SK-N-SH (cell line): ENCODE data around the gene PCIF1. TPM values are rescaled to one million over a fixed set of nuclear protein-coding genes. Genes with fewer than 3 reads are reported as not detected.
A peak's percentile ranks its signal among the peaks of the same experiment; 100 is the strongest.
"Not testable (repeated sequence)": the region's sequence is repeated elsewhere in the genome, so short reads cannot be mapped to it uniquely, and the experiment has no call there.

Experiments used
- CTCF ChIA-PET: fragments of 300-600, 350-600 bp; formaldehyde crosslinking; extraction: SDS; loops from one replicate; lab custom pipeline; 2021; lab: Yijun Ruan, JAX
- POLR2A ChIA-PET: fragments of 350-600 bp; sonication (Branson Sonifier 250); formaldehyde crosslinking; extraction: SDS; loops from one replicate; lab custom pipeline; 2020; ENCODE audit warnings: antibody characterized with exemption, inconsistent platforms; lab: Yijun Ruan, JAX
- DNase-seq: peaks from one replicate; pipeline ENCODE4 v3.0.0; 2012
- H2AFZ ChIP-seq: fragments of 200-600 bp; sonication (generic); 2 replicates; pipeline ENCODE4 v1.8.1; 2016; ENCODE audit warnings: antibody characterized with exemption, mild to moderate bottlenecking, low read depth
- H3F3A ChIP-seq: fragments of 200-600 bp; sonication (generic); replicated peaks from 2 replicates; pipeline ENCODE3; 2016; ENCODE audit warnings: antibody characterized with exemption, mild to moderate bottlenecking; ENCODE audit not compliant: insufficient read depth
- H3K27ac ChIP-seq, 2 experiments: fragments of 200-500 bp in 1 of 2; fragments of 200-600 bp in 1 of 2; sonication (Bioruptor generic) in 1 of 2; sonication (generic), shearing (Covaris generic) in 1 of 2; 2 replicates each; pipeline versions ENCODE4 v1.5.1 to v1.6.1; 2014 to 2016; ENCODE audit warnings: low read depth in 2 of 2, inconsistent platforms in 1 of 2, low read length in 1 of 2, mild to moderate bottlenecking in 1 of 2, mixed read lengths in 1 of 2
- H3K27me3 ChIP-seq: fragments of 200-600 bp; sonication (generic), shearing (Covaris generic); 2 replicates; pipeline ENCODE4 v1.6.1; 2016; ENCODE audit warnings: mixed run types; ENCODE audit not compliant: insufficient read depth
- H3K36me3 ChIP-seq, 2 experiments: fragments of 200-500 bp in 1 of 2; fragments of 200-600 bp in 1 of 2; sonication (Bioruptor generic) in 1 of 2; sonication (generic) in 1 of 2; replicated peaks in 1 of 2; 2 replicates each; pipeline versions ENCODE3 to v1.5.1; 2014 to 2016; ENCODE audit warnings: low read length in 1 of 2, mild to moderate bottlenecking in 1 of 2; ENCODE audit not compliant: insufficient read depth in 2 of 2, control insufficient read depth in 1 of 2
- H3K4me1 ChIP-seq, 2 experiments: fragments of 200-500 bp in 1 of 2; fragments of 200-600 bp in 1 of 2; sonication (Bioruptor generic) in 1 of 2; sonication (generic), shearing (Covaris generic) in 1 of 2; 2 replicates each; pipeline versions ENCODE4 v1.5.1 to v1.6.1; 2014 to 2016; ENCODE audit warnings: low read depth in 1 of 2, low read length in 1 of 2, mixed run types in 1 of 2; ENCODE audit not compliant: insufficient read depth in 2 of 2, control insufficient read depth in 1 of 2
- H3K4me2 ChIP-seq: fragments of 200-600 bp; sonication (generic), shearing (Covaris generic); 2 replicates; pipeline ENCODE4 v1.6.1; 2017; ENCODE audit warnings: mixed run types
- H3K4me3 ChIP-seq, 2 experiments: fragments of 200-500 bp in 1 of 2; fragments of 200-600 bp in 1 of 2; sonication (Bioruptor generic) in 1 of 2; sonication (generic), shearing (Covaris generic) in 1 of 2; 2 replicates each; pipeline versions ENCODE4 v1.5.1 to v1.8.1; 2014 to 2016; ENCODE audit warnings: low read depth in 2 of 2, inconsistent platforms in 1 of 2, low read length in 1 of 2, mild to moderate bottlenecking in 1 of 2, mixed read lengths in 1 of 2, moderate library complexity in 1 of 2
- H3K79me2 ChIP-seq: fragments of 200-600 bp; sonication (generic); 2 replicates; pipeline ENCODE4 v1.8.1; 2017; ENCODE audit warnings: mild to moderate bottlenecking; ENCODE audit not compliant: insufficient read depth
- H3K9ac ChIP-seq: fragments of 200-600 bp; sonication (generic); 2 replicates; pipeline ENCODE4 v1.6.1; 2017; ENCODE audit warnings: mixed run types
- H3K9me2 ChIP-seq: fragments of 200-600 bp; sonication (generic); 2 replicates; pipeline ENCODE4 v1.6.1; 2017; ENCODE audit warnings: mixed run types
- H3K9me3 ChIP-seq: fragments of 200-600 bp; sonication (generic); 2 replicates; pipeline ENCODE4 v1.6.1; 2017; ENCODE audit warnings: mixed run types, mild to moderate bottlenecking, moderate library complexity
- H4K20me1 ChIP-seq: fragments of 200-600 bp; sonication (generic); 2 replicates; pipeline ENCODE4 v1.6.1; 2017; ENCODE audit warnings: mild to moderate bottlenecking, mixed run types; ENCODE audit not compliant: insufficient read depth
- CHD2 ChIP-seq: fragments of 150-350 bp; IDR thresholded peaks from 2 replicates; pipeline ENCODE4 v1.6.1; 2018; ENCODE audit warnings: low read length; ENCODE audit not compliant: partially characterized antibody
- ELF1 ChIP-seq: IDR thresholded peaks from 2 replicates; pipeline ENCODE4 v1.4.0; 2012
- EZH2phosphoT487 ChIP-seq: fragments of 200-600 bp; sonication (generic); IDR thresholded peaks from 2 replicates; pipeline ENCODE4 v1.6.1; 2017; ENCODE audit warnings: low read depth, mixed run types, mild to moderate bottlenecking, antibody characterized with exemption, moderate library complexity, borderline replicate concordance
- GABPA ChIP-seq: IDR thresholded peaks from 2 replicates; pipeline ENCODE4 v1.4.0; 2012; ENCODE audit warnings: low read depth, mild to moderate bottlenecking
- GATA2 ChIP-seq: sonication (generic); formaldehyde crosslinking; IDR thresholded peaks from 2 replicates; pipeline ENCODE4 v1.5.0; 2020; ENCODE audit warnings: mild to moderate bottlenecking, missing genetic modification reagents
- MXI1 ChIP-seq: IDR thresholded peaks from 2 replicates; pipeline ENCODE4 v1.6.1; 2012; ENCODE audit warnings: mild to moderate bottlenecking, low read depth, low read length, improper control_type of control experiment
- POLR2AphosphoS5 ChIP-seq: IDR thresholded peaks from 2 replicates; pipeline ENCODE4 v1.6.1; 2012; ENCODE audit warnings: low read depth, low read length
- RAD21 ChIP-seq: IDR thresholded peaks from 2 replicates; pipeline ENCODE4 v1.6.1; 2012; ENCODE audit warnings: mild to moderate bottlenecking, low read length
- SMC3 ChIP-seq: IDR thresholded peaks from 2 replicates; pipeline ENCODE4 v1.6.1; 2012; ENCODE audit warnings: low read depth, low read length, improper control_type of control experiment
- USF1 ChIP-seq: IDR thresholded peaks from 2 replicates; pipeline ENCODE4 v1.4.0; 2012; ENCODE audit warnings: low read depth, borderline replicate concordance
- USF2 ChIP-seq: fragments of 150-350 bp; IDR thresholded peaks from 2 replicates; pipeline ENCODE4 v1.6.1; 2017; ENCODE audit warnings: antibody characterized with exemption, low read length, low read depth, borderline replicate concordance
- WGBS: methylation state at CpG from one replicate; pipeline ENCODE4 v1.1.6; 2017; ENCODE audit warnings: low lambda C conversion rate; 5-methylcytosine and 5-hydroxymethylcytosine counted together
- polyA plus RNA-seq, 3 experiments: library from polyadenylated mRNA; depleted of rRNA; stranded (reverse); fragments of >200 nt; gene quantifications; 2 replicates each; pipeline ENCODE4 v1.2.3, GENCODE V29; 2012
- TF ChIP-seq, protein P1 (sequence below): fragments of 200-600 bp; sonication (generic); IDR thresholded peaks from 2 replicates; pipeline ENCODE4 v1.6.1; 2017; ENCODE audit warnings: antibody characterized with exemption, mild to moderate bottlenecking, moderate library complexity

Gene PCIF1
- polyA plus RNA-seq, 1 of the 3 experiments (the other 2 are of a cell fraction): 23.1 TPM

DNA sequence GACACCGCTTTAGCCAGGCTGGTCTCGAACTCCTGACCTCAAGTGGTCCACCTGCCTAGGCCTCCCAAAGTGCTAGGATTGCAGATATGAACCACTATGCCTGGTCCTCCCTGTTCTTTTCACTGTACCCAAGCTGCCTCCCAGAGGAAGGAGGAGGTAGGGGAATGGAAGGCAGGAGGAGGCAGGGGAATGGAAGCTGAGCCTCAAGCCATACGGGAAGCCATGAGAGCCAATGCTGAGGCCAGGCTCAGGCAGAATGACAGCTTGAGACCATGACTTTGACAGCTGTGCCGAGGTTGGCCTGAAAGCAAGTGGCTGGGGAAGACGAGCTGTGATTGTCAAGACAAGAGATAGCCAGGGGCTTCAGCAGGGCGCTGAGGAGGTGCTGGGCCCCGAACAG, 51.1 kb downstream of the PCIF1 start:
- no peaks in the 10 kb centered on the region for H3K36me3 ChIP-seq
- H3K27me3 ChIP-seq: no peaks in the 10 kb centered on the region; the same call in 1 of the 2 replicates
- no peak overlapping the region for H3K4me2 ChIP-seq
- POLR2A ChIA-PET: no interaction called here
- no peaks in the 10 kb centered on the region for H3K79me2 ChIP-seq
- WGBS: 72% methylated on average over 7 of the region's 7 CpGs
- H3F3A ChIP-seq: no peaks in the 10 kb centered on the region
- H3K9ac ChIP-seq: no peak overlapping the region
- TF ChIP-seq USF2 (no peak), USF1 (no peak), EZH2phosphoT487 (no peak), GATA2 (CRISPR knock-in tag) (no peak), RAD21 (0 out of 2 replicates have a peak, but pooled peaks have one; percentile 9), POLR2AphosphoS5 (no peak), ELF1 (no peak), GABPA (no peak)
- TF ChIP-seq, all 33 proteins: peak for 1
- H3K9me2 ChIP-seq: no peaks in the 10 kb centered on the region
- no peak for DNase-seq
- no peak overlapping the region for H3K4me3 ChIP-seq
- no peak overlapping the region for H2AFZ ChIP-seq
- H4K20me1 ChIP-seq: no peaks in the 10 kb centered on the region
- no peaks in the 10 kb centered on the region for H3K9me3 ChIP-seq
- H3K4me1 ChIP-seq: no peaks in the 10 kb centered on the region; a peak in 1 of 4 replicates
- CTCF ChIA-PET: interaction anchor here (1.1 to 4.1 kb wide), 7 partner anchors 10 to 453 kb away, joined by 3 to 60 read pairs (median 6); partner anchors contain the start of gene ZNF335
- H3K27ac ChIP-seq: no peak overlapping the region

- 8% methylated on average over 8 of the region's 16 CpGs for WGBS
- Histone ChIP-seq H3K4me3 (no peak overlapping the region; a peak in 1 of 4 replicates), H3K79me2 (no peaks in the 10 kb centered on the region), H3K4me1 (no peaks in the 10 kb centered on the region; a peak in 1 of 4 replicates), H3K36me3 (no peaks in the 10 kb centered on the region), H2AFZ (no peak overlapping the region), H3K27me3 (no peaks in the 10 kb centered on the region; the same call in 1 of the 2 replicates), H3K4me2 (no peak overlapping the region), H3F3A (no peaks in the 10 kb centered on the region), H3K9me2 (no peaks in the 10 kb centered on the region), H4K20me1 (no peaks in the 10 kb centered on the region), H3K9me3 (no peaks in the 10 kb centered on the region), H3K27ac (no peak overlapping the region), H3K9ac (no peak overlapping the region)
- ChIA-PET CTCF (interaction anchor here (0.6 to 4.1 kb wide), 50 partner anchors 8 to 455 kb away, joined by 3 to 60 read pairs (median 4); partner anchors contain the start of genes CDH22, MMP9, NEURL2 and SLC12A5), POLR2A (no interaction called here)
- TF ChIP-seq, protein P1, sequence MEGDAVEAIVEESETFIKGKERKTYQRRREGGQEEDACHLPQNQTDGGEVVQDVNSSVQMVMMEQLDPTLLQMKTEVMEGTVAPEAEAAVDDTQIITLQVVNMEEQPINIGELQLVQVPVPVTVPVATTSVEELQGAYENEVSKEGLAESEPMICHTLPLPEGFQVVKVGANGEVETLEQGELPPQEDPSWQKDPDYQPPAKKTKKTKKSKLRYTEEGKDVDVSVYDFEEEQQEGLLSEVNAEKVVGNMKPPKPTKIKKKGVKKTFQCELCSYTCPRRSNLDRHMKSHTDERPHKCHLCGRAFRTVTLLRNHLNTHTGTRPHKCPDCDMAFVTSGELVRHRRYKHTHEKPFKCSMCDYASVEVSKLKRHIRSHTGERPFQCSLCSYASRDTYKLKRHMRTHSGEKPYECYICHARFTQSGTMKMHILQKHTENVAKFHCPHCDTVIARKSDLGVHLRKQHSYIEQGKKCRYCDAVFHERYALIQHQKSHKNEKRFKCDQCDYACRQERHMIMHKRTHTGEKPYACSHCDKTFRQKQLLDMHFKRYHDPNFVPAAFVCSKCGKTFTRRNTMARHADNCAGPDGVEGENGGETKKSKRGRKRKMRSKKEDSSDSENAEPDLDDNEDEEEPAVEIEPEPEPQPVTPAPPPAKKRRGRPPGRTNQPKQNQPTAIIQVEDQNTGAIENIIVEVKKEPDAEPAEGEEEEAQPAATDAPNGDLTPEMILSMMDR: peak; percentile 90
- no peak for TF ChIP-seq CHD2
- no peak for TF ChIP-seq POLR2AphosphoS5
- peak; percentile 76 for TF ChIP-seq SMC3
- TF ChIP-seq MXI1: peak; percentile 47; the same call in 1 of the 2 replicates
- peak; percentile 79 for TF ChIP-seq RAD21
- peak; percentile 91 for DNase-seq
Measured at GRCh38 chr20:45987108-45987780, 52.8 kb downstream of the PCIF1 start.

DNA sequence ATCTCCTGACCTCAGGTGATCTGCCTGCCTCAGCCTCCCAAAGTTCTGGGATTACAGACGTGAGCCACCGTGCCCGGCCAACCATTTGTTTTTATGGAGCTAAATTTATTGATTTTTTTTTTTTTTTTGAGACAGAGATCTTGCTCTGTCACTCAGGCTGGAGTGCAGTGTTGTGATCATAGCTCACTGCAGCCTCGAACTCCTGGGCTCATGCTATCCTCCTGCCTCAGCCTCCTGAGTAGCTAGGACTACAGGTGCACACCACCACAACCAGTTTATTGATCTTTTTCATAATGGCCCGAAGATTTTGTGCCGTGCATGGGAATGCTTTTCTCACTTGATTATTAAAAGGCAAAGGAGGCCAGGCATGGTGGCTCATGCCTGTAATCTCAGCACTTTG, 54.3 kb downstream of the PCIF1 start:
- H3K27me3 ChIP-seq: not testable (repeated sequence)

More for the DNA sequence above, 54.3 kb downstream of the PCIF1 start:
- H3K36me3 ChIP-seq, H3K79me2 ChIP-seq, H3K9ac ChIP-seq, H3K9me2 ChIP-seq, H3K4me2 ChIP-seq, H3K27ac ChIP-seq, POLR2A ChIA-PET, H3K4me1 ChIP-seq, H4K20me1 ChIP-seq, DNase-seq, H3K4me3 ChIP-seq, H3F3A ChIP-seq, H2AFZ ChIP-seq, H3K9me3 ChIP-seq: not testable (repeated sequence)
- CTCF ChIA-PET: interaction anchor here (0.6 to 4.1 kb wide), 4 partner anchors 14 to 144 kb away, joined by 3 to 60 read pairs (median 16); partner anchors contain the start of gene ZNF335
- WGBS: 52% methylated on average over 6 of the region's 6 CpGs
